ENCODE data around the gene TMEM203. TPM values are rescaled to one million over a fixed set of nuclear protein-coding genes. Genes with fewer than 3 reads are reported as not detected.

TMEM203 gene
- total and polyA plus RNA-seq, 2 of the 4 experiments (the other 2 are of a cell fraction): 18.8 to 40.6 TPM

DNA sequence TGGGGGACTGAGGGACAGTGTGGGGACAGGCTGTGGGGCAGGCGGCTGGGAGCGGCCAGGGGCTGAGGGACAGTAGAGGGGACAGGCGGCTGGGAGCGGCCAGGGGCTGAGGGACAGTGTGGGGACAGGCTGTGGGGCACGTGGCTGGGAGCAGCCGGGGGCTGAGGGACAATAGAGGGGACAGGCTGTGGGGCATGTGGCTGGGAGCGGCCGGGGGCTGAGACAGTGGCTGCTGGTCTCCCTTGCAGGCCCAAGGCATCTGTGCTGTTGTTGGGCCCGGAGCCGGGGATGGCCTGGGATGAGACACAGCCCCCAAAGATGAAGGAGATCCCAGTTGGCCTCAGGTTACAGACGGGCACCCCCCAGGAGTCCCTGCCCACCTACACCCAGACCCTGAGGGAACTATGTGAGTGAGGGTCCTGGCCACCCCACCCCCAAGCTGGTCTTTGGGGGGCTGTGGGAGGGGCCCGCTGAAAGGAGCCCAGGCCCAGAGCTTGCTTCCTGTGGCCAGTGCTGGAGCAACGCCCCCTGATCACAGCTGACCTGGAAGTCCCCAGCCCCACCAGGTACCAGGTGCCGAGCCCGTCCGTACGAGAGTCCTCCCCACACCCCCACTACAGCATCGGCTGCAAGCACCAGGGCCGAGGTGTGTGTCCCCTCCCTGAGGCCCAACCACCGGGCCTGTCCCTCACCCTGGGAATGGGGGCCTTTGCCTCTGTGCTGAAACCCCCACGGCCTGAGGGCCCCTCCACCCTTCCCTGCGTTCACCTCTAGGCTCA lies 46.2 kb upstream of the TMEM203 start:
- H3K23ac ChIP-seq (ENCODE audit: low read depth, low read length): no peak overlapping the region
- H3K4me2 ChIP-seq (ENCODE audit: low read depth, low read length): no peak overlapping the region
- peaks cover 13% of the 10 kb centered on the region for H3K4me1 ChIP-seq (ENCODE audit: control insufficient read depth, insufficient read depth, low read length)
- no peak overlapping the region for H2AK5ac ChIP-seq (ENCODE audit: low read depth, low read length)
- H3K27me3 ChIP-seq (ENCODE audit: control insufficient read depth, insufficient read depth, low read length): no peaks in the 10 kb centered on the region
- ChIA-PET CTCF (no interaction called here), POLR2A (ENCODE audit: unreplicated experiment) (no interaction called here)
- no peaks in the 10 kb centered on the region for H3K9me3 ChIP-seq (ENCODE audit: control insufficient read depth, insufficient read depth, low read length)
- H3K9me1 ChIP-seq (ENCODE audit: insufficient read depth, low read length): no peaks in the 10 kb centered on the region
- no peak overlapping the region for H3K9ac ChIP-seq (ENCODE audit: low read depth, low read length)
- no peak overlapping the region for H2BK5ac ChIP-seq (ENCODE audit: low read depth, low read length, poor library complexity, severe bottlenecking)
- in situ Hi-C loops (cut with MboI; ENCODE audit: low sequenced_read_pairs) (no loop called here), dilution Hi-C loops (cut with HindIII; ENCODE audit: low sequenced_read_pairs, unreplicated experiment) (no loop called here), intact Hi-C loops (cut with micrococcal nuclease) (no loop called here)
- no peak overlapping the region for H3K4me3 ChIP-seq (ENCODE audit: insufficient read depth, low read depth, low read length)
- WGBS, 2 experiments (ENCODE audit: extremely low coverage in 2 of 2, insufficient read length in 1 of 2): 82% methylated on average over 12 of the region's 22 CpGs; no CpG with 5 or more reads in 1 of the 2 experiments
- H3K36me3 ChIP-seq (ENCODE audit: control insufficient read depth, insufficient read depth, low read length): peaks cover 4% of the 10 kb centered on the region
- H3K56ac ChIP-seq (ENCODE audit: extremely low read depth, insufficient read depth, low read length): no peak overlapping the region
- no peak overlapping the region for H3K27ac ChIP-seq (ENCODE audit: insufficient read depth, low read length)
- H2AK9ac ChIP-seq (replicated peaks; ENCODE audit: low read depth, low read length, poor library complexity): no peak overlapping the region
- no peak overlapping the region for H2BK120ac ChIP-seq (ENCODE audit: low read depth, low read length)
- DNase-seq: no peak
- no peak overlapping the region for H2AFZ ChIP-seq (replicated peaks; ENCODE audit: low read length, poor library complexity)
- no peak overlapping the region for H3K14ac ChIP-seq (replicated peaks; ENCODE audit: low read depth, low read length)
- peaks cover 4 to 20% of the 10 kb centered on the region in 2 experiments; a peak in 3 of 4 replicates for H3K79me1 ChIP-seq (ENCODE audit: low read depth in 1 of 2, low read length in 2 of 2)
- H4K20me1 ChIP-seq (ENCODE audit: insufficient read depth, low read length): peaks cover 10% of the 10 kb centered on the region
- no peak overlapping the region for H4K8ac ChIP-seq (ENCODE audit: low read depth in 2 of 2, low read length in 2 of 2)
- no peak overlapping the region for H2BK20ac ChIP-seq (ENCODE audit: low read depth, low read length)
- TF ChIP-seq CHD1 (IDR thresholded peaks at IDR 0.05; ENCODE audit: low read depth, low read length) (no peak), RCOR1 (IDR thresholded peaks at IDR 0.05; ENCODE audit: insufficient replicate concordance, low read length) (no peak), CEBPB (IDR thresholded peaks at IDR 0.05; ENCODE audit: low read depth, low read length) (no peak), RAD21 (IDR thresholded peaks at IDR 0.05; ENCODE audit: low read length) (no peak), BHLHE40 (IDR thresholded peaks at IDR 0.05; ENCODE audit: low read depth, low read length) (no peak), RFX5 (IDR thresholded peaks at IDR 0.05; ENCODE audit: low read depth, low read length) (no peak), SMC3 (IDR thresholded peaks at IDR 0.05; ENCODE audit: low read depth, low read length) (no peak), MXI1 (IDR thresholded peaks at IDR 0.05; ENCODE audit: borderline replicate concordance, low read depth, low read length) (no peak), MAZ (IDR thresholded peaks at IDR 0.05; ENCODE audit: borderline replicate concordance, low read depth, low read length) (no peak)
- TF ChIP-seq, protein P1, sequence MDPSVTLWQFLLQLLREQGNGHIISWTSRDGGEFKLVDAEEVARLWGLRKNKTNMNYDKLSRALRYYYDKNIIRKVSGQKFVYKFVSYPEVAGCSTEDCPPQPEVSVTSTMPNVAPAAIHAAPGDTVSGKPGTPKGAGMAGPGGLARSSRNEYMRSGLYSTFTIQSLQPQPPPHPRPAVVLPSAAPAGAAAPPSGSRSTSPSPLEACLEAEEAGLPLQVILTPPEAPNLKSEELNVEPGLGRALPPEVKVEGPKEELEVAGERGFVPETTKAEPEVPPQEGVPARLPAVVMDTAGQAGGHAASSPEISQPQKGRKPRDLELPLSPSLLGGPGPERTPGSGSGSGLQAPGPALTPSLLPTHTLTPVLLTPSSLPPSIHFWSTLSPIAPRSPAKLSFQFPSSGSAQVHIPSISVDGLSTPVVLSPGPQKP (IDR thresholded peaks at IDR 0.05; ENCODE audit: borderline replicate concordance, low read depth, low read length): no peak
- H4K5ac ChIP-seq (ENCODE audit: low read depth, low read length): no peak overlapping the region
- no TSS peak for BruUV-seq (replicated peaks)
- no peak overlapping the region for H3K18ac ChIP-seq (ENCODE audit: low read depth, low read length)
- H4K91ac ChIP-seq (ENCODE audit: insufficient read depth, low read depth, low read length): no peak overlapping the region
- no peak overlapping the region for H3K4ac ChIP-seq (ENCODE audit: low read depth, low read length)
- H2BK15ac ChIP-seq (ENCODE audit: low read depth, low read length): no peak overlapping the region
- no peak for ATAC-seq (ENCODE audit: low read depth)

All from IMR-90 (cell line).